GM23248 (cell line): ENCODE results near the gene PCF11. TPM values are rescaled to one million over a fixed set of nuclear protein-coding genes. Genes with fewer than 3 reads are reported as not detected.

Source experiments
- DNase-seq: peaks from one replicate; pipeline ENCODE4 v3.0.0-alpha.2; 2015
- H2AFZ ChIP-seq: fragments of 200-600 bp; sonication (generic); 2 replicates; pipeline ENCODE4 v1.6.1; 2016; ENCODE audit warnings: antibody characterized with exemption
- H3F3A ChIP-seq: fragments of 200-600 bp; sonication (generic); 2 replicates; pipeline ENCODE4 v1.6.1; 2016; ENCODE audit warnings: mild to moderate bottlenecking, antibody characterized with exemption, mixed run types; ENCODE audit not compliant: insufficient read depth
- H3K27ac ChIP-seq: fragments of 200-600 bp; sonication (generic); 2 replicates; pipeline ENCODE4 v1.5.1; 2016; ENCODE audit warnings: mild to moderate bottlenecking
- H3K27me3 ChIP-seq: fragments of 200-600 bp; sonication (generic); replicated peaks from 2 replicates; pipeline ENCODE4 v1.6.1; 2016; ENCODE audit warnings: mild to moderate bottlenecking; ENCODE audit not compliant: insufficient read depth
- H3K36me3 ChIP-seq: fragments of 200-600 bp; sonication (generic); 2 replicates; pipeline ENCODE4 v1.6.1; 2016; ENCODE audit warnings: low read depth, mild to moderate bottlenecking
- H3K4me1 ChIP-seq: fragments of 200-600 bp; sonication (generic); 2 replicates; pipeline ENCODE4 v1.6.1; 2016; ENCODE audit warnings: mild to moderate bottlenecking; ENCODE audit not compliant: insufficient read depth
- H3K4me2 ChIP-seq: fragments of 200-600 bp; sonication (generic); one replicate; pipeline ENCODE4 v1.6.1; 2016; ENCODE audit warnings: mild to moderate bottlenecking; ENCODE audit not compliant: unreplicated experiment
- H3K4me3 ChIP-seq: fragments of 200-600 bp; sonication (generic); 2 replicates; pipeline ENCODE4 v1.5.1; 2016; ENCODE audit warnings: mild to moderate bottlenecking
- H3K79me2 ChIP-seq: fragments of 200-600 bp; sonication (generic); 2 replicates; pipeline ENCODE4 v1.6.1; 2016; ENCODE audit warnings: mild to moderate bottlenecking; ENCODE audit not compliant: insufficient read depth
- H3K9ac ChIP-seq: fragments of 200-600 bp; sonication (generic); 2 replicates; pipeline ENCODE4 v1.6.1; 2016; ENCODE audit warnings: mild to moderate bottlenecking
- H3K9me2 ChIP-seq: fragments of 200-600 bp; sonication (generic); 2 replicates; pipeline ENCODE4 v1.6.1; 2016; ENCODE audit warnings: mixed run types, mild to moderate bottlenecking, moderate library complexity; ENCODE audit not compliant: insufficient read depth
- H3K9me3 ChIP-seq: fragments of 200-600 bp; sonication (generic); one replicate; pipeline ENCODE4 v1.6.1; 2017; ENCODE audit warnings: low read depth
- H4K20me1 ChIP-seq: fragments of 200-600 bp; sonication (generic); 2 replicates; pipeline ENCODE4 v1.6.0; 2016; ENCODE audit not compliant: insufficient read depth
- EZH2 ChIP-seq: fragments of 200-600 bp; sonication (generic); IDR thresholded peaks from 2 replicates; pipeline ENCODE4 v1.6.1; 2018; ENCODE audit warnings: antibody characterized with exemption, mild to moderate bottlenecking; ENCODE audit not compliant: insufficient read depth, poor library complexity, severe bottlenecking
- EZH2phosphoT487 ChIP-seq: fragments of 200-600 bp; sonication (generic); IDR thresholded peaks from 2 replicates; pipeline ENCODE4 v1.6.1; 2018; ENCODE audit warnings: antibody characterized with exemption, moderate library complexity, mild to moderate bottlenecking, low read depth; ENCODE audit not compliant: insufficient read depth
- WGBS, 2 experiments: methylation state at CpG; one replicate each; pipeline ENCODE4 v1.1.6; 2015 to 2017; ENCODE audit warnings: low lambda C conversion rate in 2 of 2, low coverage in 1 of 2; ENCODE audit errors: missing lambda C conversion rate in 2 of 2; 5-methylcytosine and 5-hydroxymethylcytosine counted together
- in situ Hi-C: fragments of 300-500 bp; cut with MboI; formaldehyde crosslinking; loops from 2 replicates; pipeline ENCODE4 v1.15.0; 2020
- polyA plus RNA-seq: library from polyadenylated mRNA; unstranded; fragments of >200 nt; fragmentation: Nextera tagmentation; extraction: Ambion mirVana; gene quantifications from 2 replicates; pipeline ENCODE4 v1.2.1, GENCODE V29; 2016
- total RNA-seq: library from RNA; depleted of rRNA; stranded (reverse); fragments of >200 nt; shearing (Covaris generic); gene quantifications from 2 replicates; pipeline ENCODE4 v1.2.3, GENCODE V29; 2014

The PCF11 gene
- total and polyA plus RNA-seq, 2 experiments from 2014 or later: 9.1 to 19.7 TPM

DNA sequence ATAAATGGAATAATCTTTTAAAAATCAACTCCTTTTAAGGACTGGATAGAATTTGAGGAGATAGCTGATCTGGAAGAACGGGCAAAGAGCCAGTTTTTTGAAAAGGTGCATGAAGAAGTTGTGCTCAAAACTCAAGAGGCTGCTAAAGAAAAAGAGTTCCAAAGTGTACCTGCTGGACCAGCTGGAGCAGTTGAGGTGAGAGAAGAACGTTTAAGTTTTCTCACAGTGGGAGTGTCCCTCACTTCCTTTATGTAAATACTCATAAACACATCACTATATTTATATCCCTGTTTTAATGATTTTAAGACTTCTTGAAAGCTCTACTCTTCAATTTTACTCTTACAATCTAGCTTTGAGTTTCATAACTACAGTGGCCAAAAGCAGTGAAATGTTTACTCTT, 24.9 kb downstream of the PCF11 start:
- Histone ChIP-seq H2AFZ (no peak overlapping the region), H3K4me1 (no peaks in the 10 kb centered on the region), H3K4me2 (no peak overlapping the region), H3K9me3 (no peaks in the 10 kb centered on the region), H4K20me1 (0 out of 2 replicates have a peak, but pooled peaks cover 5% of the 10 kb centered on the region), H3K36me3 (peaks cover 86% of the 10 kb centered on the region), H3K27ac (no peak overlapping the region), H3K4me3 (no peak overlapping the region), H3F3A (peaks cover 58% of the 10 kb centered on the region), H3K79me2 (peaks cover 75% of the 10 kb centered on the region), H3K9ac (no peak overlapping the region), H3K9me2 (no peaks in the 10 kb centered on the region), H3K27me3 (no peaks in the 10 kb centered on the region)
- WGBS, 2 experiments: 49 to 53% methylated on average over 2 of the region's 2 CpGs
- DNase-seq: no peak
- TF ChIP-seq EZH2: no peak
- TF ChIP-seq EZH2phosphoT487: no peak
- in situ Hi-C loops: no loop called here

DNA sequence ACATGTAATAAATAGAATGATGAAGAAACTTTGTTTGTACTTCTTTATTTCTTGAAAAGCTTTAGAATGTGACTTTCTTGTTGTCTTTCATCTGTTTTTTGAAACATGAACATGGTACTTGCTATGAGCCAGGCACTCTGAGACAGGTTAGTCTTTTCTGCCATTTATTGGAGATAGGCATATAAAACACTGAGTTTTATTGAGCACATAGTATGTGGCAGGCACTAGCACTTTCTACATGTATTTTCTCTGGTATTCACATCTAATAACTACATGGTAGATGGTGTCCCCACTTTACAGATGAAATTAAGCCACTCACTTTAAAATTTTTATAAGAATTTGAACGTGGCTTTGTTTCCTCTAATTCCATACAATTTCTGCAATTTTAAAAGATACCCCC, 28.8 kb downstream of the PCF11 start:
- Histone ChIP-seq H2AFZ (no peak overlapping the region), H3K27ac (no peak overlapping the region), H3K79me2 (peaks cover 35% of the 10 kb centered on the region), H3K27me3 (no peaks in the 10 kb centered on the region), H4K20me1 (0 out of 2 replicates have a peak, but pooled peaks cover 5% of the 10 kb centered on the region), H3K9me2 (no peaks in the 10 kb centered on the region), H3K4me1 (no peaks in the 10 kb centered on the region), H3K9ac (no peak overlapping the region), H3K4me3 (no peak overlapping the region), H3F3A (peaks cover 84% of the 10 kb centered on the region), H3K9me3 (no peaks in the 10 kb centered on the region), H3K36me3 (peaks cover 60% of the 10 kb centered on the region), H3K4me2 (no peak overlapping the region)
- in situ Hi-C loops: no loop called here
- TF ChIP-seq EZH2phosphoT487: no peak
- TF ChIP-seq EZH2: no peak
- 55 to 68% methylated on average over 1 of the region's 1 CpG for WGBS, 2 experiments
- DNase-seq: no peak

GRCh38 chr11:83187465-83187864, 30.5 kb downstream of the PCF11 start:
- 67 to 75% methylated on average over 4 of the region's 4 CpGs for WGBS, 2 experiments
- Histone ChIP-seq H3K27ac (no peak overlapping the region), H2AFZ (no peak overlapping the region), H3K4me3 (no peak overlapping the region), H3K4me2 (no peak overlapping the region), H3K9me2 (no peaks in the 10 kb centered on the region), H3K4me1 (peaks cover 13% of the 10 kb centered on the region), H3K9ac (no peak overlapping the region), H3K79me2 (peaks cover 37% of the 10 kb centered on the region), H4K20me1 (0 out of 2 replicates have a peak, but pooled peaks cover 5% of the 10 kb centered on the region), H3K36me3 (peaks cover 54% of the 10 kb centered on the region), H3F3A (peaks cover 81% of the 10 kb centered on the region), H3K9me3 (no peaks in the 10 kb centered on the region), H3K27me3 (no peaks in the 10 kb centered on the region)
- DNase-seq: no peak
- no peak for TF ChIP-seq EZH2phosphoT487
- no peak for TF ChIP-seq EZH2
- in situ Hi-C loops: no loop called here

- Histone ChIP-seq H2AFZ (no peak overlapping the region), H3K4me3 (no peak overlapping the region), H3K9me3 (no peaks in the 10 kb centered on the region), H3K4me1 (peaks cover 31% of the 10 kb centered on the region), H3K27me3 (no peaks in the 10 kb centered on the region), H3K9me2 (no peaks in the 10 kb centered on the region), H3K9ac (peak overlapping the region; percentile 98; the same call in 1 of the 2 replicates), H3K4me2 (no peak overlapping the region), H3F3A (peaks cover 70% of the 10 kb centered on the region), H3K79me2 (peaks cover 41% of the 10 kb centered on the region), H3K27ac (no peak overlapping the region), H4K20me1 (no peaks in the 10 kb centered on the region), H3K36me3 (peaks cover 19% of the 10 kb centered on the region)
- in situ Hi-C loops: no loop called here
- no peak for DNase-seq
- no peak for TF ChIP-seq EZH2
- TF ChIP-seq EZH2phosphoT487: no peak
- WGBS, 2 experiments: 92 to 99% methylated on average over 5 of the region's 5 CpGs
Observed at GRCh38 chr11:83191491-83191890, 34.6 kb downstream of the PCF11 start.

DNA sequence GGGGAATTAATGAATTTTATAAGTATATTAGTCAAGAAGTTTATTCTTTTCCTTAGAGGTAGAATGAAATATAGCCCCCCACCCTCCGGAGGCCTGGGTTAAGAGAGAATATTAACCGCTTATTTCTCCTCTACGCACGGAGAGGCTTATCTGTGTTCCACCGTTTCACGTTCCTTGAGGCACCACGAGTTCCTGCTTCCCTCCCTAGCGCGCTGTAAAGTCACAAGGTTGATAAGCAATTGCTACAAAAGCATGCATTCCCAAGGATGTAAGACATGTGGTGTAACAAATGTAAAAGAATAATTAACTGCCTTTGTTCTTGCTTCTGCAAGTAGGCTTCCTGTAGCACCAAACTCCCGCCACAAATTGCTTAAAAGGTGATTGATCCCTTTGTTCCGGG, 35.1 kb downstream of the PCF11 start:
- no peaks in the 10 kb centered on the region for H3K9me2 ChIP-seq
- H2AFZ ChIP-seq: no peak overlapping the region
- H3K36me3 ChIP-seq: peaks cover 17% of the 10 kb centered on the region; the same call in 1 of the 2 replicates
- H3F3A ChIP-seq: peaks cover 67% of the 10 kb centered on the region
- TF ChIP-seq EZH2 (no peak), EZH2phosphoT487 (no peak)
- H3K4me1 ChIP-seq: peaks cover 35% of the 10 kb centered on the region
- WGBS, 2 experiments: 82 to 83% methylated on average over 11 of the region's 11 CpGs
- peak overlapping the region; percentile 90 for H3K4me3 ChIP-seq
- no peak overlapping the region for H3K27ac ChIP-seq
- no peaks in the 10 kb centered on the region for H3K9me3 ChIP-seq
- peaks cover 46% of the 10 kb centered on the region for H3K79me2 ChIP-seq
- peak overlapping the region; percentile 100 for H3K4me2 ChIP-seq
- DNase-seq: no peak
- H3K27me3 ChIP-seq: no peaks in the 10 kb centered on the region
- H3K9ac ChIP-seq: peak overlapping the region; percentile 98
- in situ Hi-C loops: no loop called here
- H4K20me1 ChIP-seq: no peaks in the 10 kb centered on the region
